Activated naive CD8-positive, alpha-beta T cell treated with anti-CD3 and anti-CD28 coated beads for 36 hours (primary cell): ENCODE measurements around the gene OSBPL5. TPM values are rescaled to one million over a fixed set of nuclear protein-coding genes. Genes with fewer than 3 reads are reported as not detected.

ENCODE experiments used
- DNase-seq: peaks from one replicate; pipeline ENCODE4 v3.0.0; 2021
- H3K27ac Mint-ChIP-seq: one replicate; pipeline ENCODE4 v1.8.0; 2022; ENCODE audit warnings: mild to moderate bottlenecking, moderate library complexity, mixed read lengths
- H3K27me3 Mint-ChIP-seq: one replicate; pipeline ENCODE4 v1.8.0; 2022; ENCODE audit warnings: mild to moderate bottlenecking, mixed read lengths
- H3K36me3 Mint-ChIP-seq: one replicate; pipeline ENCODE4 v1.8.0; 2021; ENCODE audit warnings: mild to moderate bottlenecking, mixed read lengths
- H3K4me1 Mint-ChIP-seq: one replicate; pipeline ENCODE4 v1.8.0; 2021; ENCODE audit warnings: mixed read lengths
- H3K4me3 Mint-ChIP-seq: one replicate; pipeline ENCODE4 v1.8.0; 2022; ENCODE audit warnings: mild to moderate bottlenecking, moderate library complexity, mixed read lengths
- H3K9me3 Mint-ChIP-seq: one replicate; pipeline ENCODE4 v1.8.0; 2022; ENCODE audit warnings: mixed read lengths
- total RNA-seq, 2 experiments: library from RNA; stranded (reverse); gene quantifications; one replicate each; pipeline ENCODE4 v1.2.3, GENCODE V29; 2021

Gene OSBPL5, protein sequence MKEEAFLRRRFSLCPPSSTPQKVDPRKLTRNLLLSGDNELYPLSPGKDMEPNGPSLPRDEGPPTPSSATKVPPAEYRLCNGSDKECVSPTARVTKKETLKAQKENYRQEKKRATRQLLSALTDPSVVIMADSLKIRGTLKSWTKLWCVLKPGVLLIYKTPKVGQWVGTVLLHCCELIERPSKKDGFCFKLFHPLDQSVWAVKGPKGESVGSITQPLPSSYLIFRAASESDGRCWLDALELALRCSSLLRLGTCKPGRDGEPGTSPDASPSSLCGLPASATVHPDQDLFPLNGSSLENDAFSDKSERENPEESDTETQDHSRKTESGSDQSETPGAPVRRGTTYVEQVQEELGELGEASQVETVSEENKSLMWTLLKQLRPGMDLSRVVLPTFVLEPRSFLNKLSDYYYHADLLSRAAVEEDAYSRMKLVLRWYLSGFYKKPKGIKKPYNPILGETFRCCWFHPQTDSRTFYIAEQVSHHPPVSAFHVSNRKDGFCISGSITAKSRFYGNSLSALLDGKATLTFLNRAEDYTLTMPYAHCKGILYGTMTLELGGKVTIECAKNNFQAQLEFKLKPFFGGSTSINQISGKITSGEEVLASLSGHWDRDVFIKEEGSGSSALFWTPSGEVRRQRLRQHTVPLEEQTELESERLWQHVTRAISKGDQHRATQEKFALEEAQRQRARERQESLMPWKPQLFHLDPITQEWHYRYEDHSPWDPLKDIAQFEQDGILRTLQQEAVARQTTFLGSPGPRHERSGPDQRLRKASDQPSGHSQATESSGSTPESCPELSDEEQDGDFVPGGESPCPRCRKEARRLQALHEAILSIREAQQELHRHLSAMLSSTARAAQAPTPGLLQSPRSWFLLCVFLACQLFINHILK
- 1 to 10 TPM; 6.6 to 7.3 TPM for total RNA-seq

DNA sequence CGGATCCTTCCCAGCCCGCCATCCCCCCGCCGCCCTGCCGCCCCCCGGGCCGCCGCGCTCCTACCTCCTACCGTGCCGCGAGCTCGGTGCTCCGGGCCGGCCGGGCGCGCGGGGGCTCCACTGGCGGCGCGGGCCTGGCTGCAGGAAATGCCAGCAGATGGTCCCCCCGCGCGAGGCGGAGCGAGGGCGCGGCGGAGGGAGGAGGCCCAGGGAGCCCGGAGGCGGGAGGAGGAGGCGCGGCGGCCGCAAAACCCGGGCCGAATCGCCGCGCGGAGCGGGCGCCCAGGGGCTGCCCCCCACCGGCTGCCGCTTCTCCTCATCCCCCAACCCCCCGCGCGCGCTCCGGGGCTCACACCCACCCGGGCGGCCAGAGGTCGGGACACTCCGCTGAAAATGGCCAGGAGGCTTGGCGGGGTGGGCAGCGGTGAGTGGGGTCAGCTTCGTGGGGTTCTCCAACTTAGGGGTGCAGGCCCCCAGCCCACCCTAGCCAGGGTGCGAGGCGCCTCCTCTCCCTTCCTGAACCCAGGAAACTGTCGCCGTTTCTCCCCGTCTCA is at the start of gene OSBPL5:
TSS of gene OSBPL5 (minus strand) at position 159 of the 554 bp plus-strand sequence. CDS start 36,162 bp downstream, outside the sequence.
- DNase-seq: peak; percentile 74
- Mint-ChIP-seq H3K27me3 (peaks cover 12% of the 10 kb centered on the region), H3K4me3 (peak within 1 kb of the TSS; percentile 73), H3K27ac (no peak within 1 kb of the TSS), H3K9me3 (no peaks in the 10 kb centered on the region), H3K4me1 (peaks cover 38% of the 10 kb centered on the region), H3K36me3 (no peaks in the 10 kb centered on the region)

DNA sequence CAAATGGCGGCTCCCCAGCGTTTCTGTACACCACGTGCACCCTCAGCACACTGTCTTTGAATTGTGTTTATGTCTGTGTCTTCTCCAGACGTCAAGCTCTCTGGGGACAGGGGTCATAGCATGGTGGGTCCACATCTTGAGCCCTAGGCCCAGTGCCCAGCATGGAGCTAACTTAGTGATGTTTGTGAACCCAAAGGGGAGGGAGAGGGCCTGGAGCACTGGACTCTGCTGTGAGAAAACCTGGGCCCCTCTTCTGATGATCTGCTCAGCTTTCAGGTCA is 49.2 kb upstream of the OSBPL5 start:
- peaks cover 9% of the 10 kb centered on the region for H3K27me3 Mint-ChIP-seq
- no peaks in the 10 kb centered on the region for H3K36me3 Mint-ChIP-seq
- H3K4me1 Mint-ChIP-seq: peaks cover 6% of the 10 kb centered on the region
- no peak overlapping the region for H3K4me3 Mint-ChIP-seq
- H3K9me3 Mint-ChIP-seq: peaks cover 7% of the 10 kb centered on the region
- DNase-seq: no peak
- no peak overlapping the region for H3K27ac Mint-ChIP-seq

DNA sequence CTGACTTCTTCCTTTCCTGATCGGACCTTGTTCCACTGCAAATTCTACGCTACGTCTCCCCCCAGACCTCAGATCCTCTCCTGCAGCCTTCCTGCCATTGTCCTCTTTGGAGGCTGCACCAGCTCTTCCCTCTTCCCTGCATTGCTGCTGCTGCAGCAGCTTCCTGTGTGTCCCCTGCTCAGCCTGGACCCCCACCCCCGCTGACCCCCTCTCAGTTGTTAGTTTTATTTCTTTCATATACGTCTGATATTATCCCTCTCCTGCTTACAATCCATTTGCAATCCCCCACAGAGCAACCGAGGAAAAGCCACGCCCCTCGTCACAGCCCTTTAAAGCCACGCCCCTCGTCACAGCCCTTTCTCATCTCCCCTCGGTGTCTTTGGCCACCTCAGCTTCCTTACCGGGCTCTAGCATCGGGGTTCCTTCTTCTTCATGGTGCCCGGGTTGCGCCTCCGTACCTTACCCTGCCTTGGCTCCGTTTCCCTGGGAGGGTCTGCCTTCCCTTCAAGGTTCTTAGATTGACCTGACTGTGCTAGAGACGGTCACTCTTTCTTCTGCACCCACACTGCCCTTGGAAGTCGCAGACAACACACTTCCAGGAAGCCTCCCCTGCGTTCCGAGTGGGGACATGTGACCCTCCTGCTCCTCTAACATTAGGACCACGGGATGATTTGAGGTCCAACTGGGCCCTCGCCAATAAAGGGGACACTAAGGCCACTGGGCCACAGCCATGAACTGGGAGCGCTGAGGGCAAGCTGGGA is 48.7 kb upstream of the OSBPL5 start:
- Mint-ChIP-seq H3K4me1 (peaks cover 6% of the 10 kb centered on the region), H3K27me3 (peaks cover 9% of the 10 kb centered on the region), H3K4me3 (no peak overlapping the region), H3K9me3 (peaks cover 7% of the 10 kb centered on the region), H3K36me3 (no peaks in the 10 kb centered on the region), H3K27ac (no peak overlapping the region)
- DNase-seq: no peak

DNA sequence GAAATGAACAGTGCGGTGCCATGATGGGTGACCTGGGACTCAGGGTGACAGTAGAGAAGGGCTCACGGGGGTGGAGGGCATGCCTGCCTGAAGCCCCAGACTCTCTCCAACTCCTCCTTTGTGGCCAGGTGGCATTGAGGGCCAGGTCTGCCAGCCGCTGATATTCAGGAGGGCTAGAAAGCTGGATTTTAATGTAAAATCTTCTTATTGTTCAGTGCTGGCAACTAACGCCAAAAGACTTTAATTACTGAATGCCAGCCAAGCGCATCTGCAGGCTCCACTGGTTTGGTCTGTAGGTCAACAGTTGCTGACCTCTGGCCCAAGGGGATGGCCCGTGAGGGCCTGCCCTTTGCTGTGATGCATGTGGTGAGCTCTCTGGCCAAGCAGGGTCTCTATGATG is 43.2 kb upstream of the OSBPL5 start:
- Mint-ChIP-seq H3K27ac (no peak overlapping the region), H3K4me3 (no peak overlapping the region), H3K9me3 (peaks cover 7% of the 10 kb centered on the region), H3K27me3 (peaks cover 4% of the 10 kb centered on the region), H3K36me3 (no peaks in the 10 kb centered on the region), H3K4me1 (no peaks in the 10 kb centered on the region)
- DNase-seq: no peak

DNA sequence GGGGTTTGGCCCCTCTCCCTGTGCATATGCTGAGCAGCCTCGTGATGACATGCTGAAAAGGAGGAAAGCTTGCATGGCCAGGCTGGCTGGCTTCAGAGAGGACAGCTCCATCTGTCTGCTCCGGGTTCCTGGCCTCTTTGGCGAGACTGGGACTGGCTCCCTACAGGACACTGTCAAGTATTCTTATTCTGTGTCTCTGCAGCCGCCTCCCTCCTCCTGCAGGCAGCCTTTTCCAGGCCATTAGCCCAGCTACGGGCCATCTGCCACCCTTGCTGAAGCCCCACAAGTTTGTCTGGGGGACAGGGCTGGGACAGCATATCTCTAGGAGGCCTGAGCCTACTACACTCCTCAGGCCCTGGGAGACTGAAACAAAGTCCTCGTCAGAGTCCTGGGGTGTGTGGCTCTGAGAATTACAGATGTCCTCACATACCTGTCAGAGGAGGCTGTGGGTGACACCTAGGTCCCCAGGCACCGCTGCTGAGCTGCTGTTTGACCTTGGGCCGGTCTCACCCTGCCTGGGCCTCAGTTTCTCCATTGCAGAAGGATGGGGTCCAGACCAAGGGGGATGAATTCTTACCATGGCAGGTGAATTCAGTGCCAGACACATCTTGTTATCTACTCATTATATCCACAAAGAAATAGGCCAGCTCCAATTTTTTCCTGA is 42.5 kb upstream of the OSBPL5 start:
- DNase-seq: no peak
- peaks cover 7% of the 10 kb centered on the region for H3K9me3 Mint-ChIP-seq
- no peak overlapping the region for H3K27ac Mint-ChIP-seq
- H3K4me3 Mint-ChIP-seq: no peak overlapping the region
- peaks cover under 1% of the 10 kb centered on the region for H3K4me1 Mint-ChIP-seq
- peaks cover 8% of the 10 kb centered on the region for H3K27me3 Mint-ChIP-seq
- H3K36me3 Mint-ChIP-seq: no peaks in the 10 kb centered on the region

DNA sequence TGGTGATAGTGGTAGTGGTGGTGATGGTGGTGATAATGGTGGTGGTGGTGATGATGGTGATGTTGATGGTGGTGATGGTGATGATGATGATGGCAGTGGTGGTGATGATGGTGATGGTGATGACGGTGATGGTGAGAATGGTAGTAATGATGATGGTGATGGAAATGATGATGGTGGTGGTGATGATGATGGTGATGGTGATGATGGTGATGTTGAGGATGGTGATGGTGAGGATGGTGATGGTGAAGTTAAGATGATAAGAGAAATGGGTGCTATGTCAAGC is 41.8 kb upstream of the OSBPL5 start:
- Mint-ChIP-seq H3K27me3 (peaks cover 10% of the 10 kb centered on the region), H3K9me3 (peaks cover 6% of the 10 kb centered on the region), H3K4me1 (peaks cover 3% of the 10 kb centered on the region), H3K4me3 (no peak overlapping the region), H3K36me3 (no peaks in the 10 kb centered on the region), H3K27ac (no peak overlapping the region)
- no peak for DNase-seq

DNA sequence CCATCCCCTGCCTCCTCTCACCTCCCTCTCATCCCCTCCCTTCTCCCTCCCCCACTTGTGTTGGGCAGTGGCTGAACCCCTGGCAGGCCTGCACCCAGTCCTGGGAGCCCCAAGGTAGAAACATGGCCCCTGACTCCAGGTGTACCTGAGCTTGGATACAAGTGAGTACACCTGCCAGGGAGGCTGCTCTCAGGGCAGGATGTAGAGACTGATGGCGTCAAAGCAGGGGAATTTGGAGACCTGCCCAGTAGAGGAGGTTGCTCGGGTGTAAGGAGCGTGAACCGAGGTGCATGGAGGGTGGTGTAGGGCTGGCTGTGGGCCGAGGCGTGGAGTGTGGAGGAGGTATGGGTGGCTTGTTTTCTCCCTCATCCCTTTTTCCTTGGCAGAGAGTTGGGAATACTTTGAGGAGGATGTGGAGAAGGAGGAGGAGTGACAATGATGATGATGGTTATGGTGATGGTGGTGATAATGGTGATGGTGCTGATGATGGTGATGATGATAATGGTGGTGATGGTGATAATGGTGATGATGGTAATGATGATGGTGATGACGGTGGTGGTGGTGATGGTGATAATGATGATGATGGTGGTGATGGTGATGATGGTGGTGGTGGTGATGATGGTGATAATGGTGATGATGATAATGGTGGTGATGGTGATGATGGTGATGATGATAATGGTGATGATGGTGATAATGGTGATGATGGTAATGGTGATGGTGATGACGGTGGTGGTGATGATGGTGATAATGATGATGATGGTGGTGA is 41.2 kb upstream of the OSBPL5 start:
- no peaks in the 10 kb centered on the region for H3K36me3 Mint-ChIP-seq
- peaks cover 3% of the 10 kb centered on the region for H3K4me1 Mint-ChIP-seq
- no peak overlapping the region for H3K27ac Mint-ChIP-seq
- no peak for DNase-seq
- peaks cover under 1% of the 10 kb centered on the region for H3K9me3 Mint-ChIP-seq
- no peak overlapping the region for H3K4me3 Mint-ChIP-seq
- peaks cover 7% of the 10 kb centered on the region for H3K27me3 Mint-ChIP-seq

DNA sequence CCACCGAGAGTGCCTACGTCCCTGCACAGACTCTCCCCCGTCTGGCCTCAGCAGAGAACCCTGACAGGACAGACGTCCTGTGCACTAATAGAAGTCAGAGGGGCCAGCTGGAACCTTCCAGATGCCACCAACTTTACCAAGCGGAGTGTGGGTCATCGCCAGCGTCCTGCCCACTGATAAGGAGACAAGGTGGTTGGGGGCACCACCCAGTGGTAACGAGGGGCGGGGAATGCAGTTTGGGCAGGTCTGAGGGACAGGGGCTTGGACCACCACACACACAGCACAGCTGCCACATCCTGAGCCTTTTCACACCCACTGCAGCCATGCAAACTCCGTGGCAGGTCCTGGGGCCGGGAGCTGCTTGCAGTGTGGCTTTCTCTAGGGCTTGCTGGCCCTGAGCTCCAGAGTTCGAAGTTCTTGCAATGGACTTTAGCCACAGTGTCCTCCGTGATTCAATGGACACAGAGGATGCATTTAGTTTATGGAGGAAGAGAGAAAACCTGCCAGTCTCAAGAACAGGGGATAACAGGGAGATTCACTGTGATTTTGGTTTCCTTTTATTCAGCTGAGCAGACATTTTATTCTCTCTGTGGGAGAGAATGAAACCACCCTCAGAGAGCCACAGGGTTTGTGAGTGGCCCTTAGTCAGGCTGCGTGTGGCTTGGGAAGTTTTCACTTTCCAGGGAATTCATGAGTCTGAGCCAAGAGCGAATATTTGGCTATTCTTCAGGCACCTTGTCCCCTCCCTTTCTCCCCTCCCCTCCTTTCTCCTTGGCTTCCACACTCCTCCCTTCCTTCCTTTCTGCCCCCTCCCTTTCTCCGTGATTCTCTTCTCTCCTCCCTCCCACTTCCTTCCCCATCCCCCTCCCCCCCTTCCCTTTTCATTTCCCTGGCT is 40.4 kb upstream of the OSBPL5 start:
- Mint-ChIP-seq H3K4me3 (no peak overlapping the region), H3K27me3 (peaks cover 7% of the 10 kb centered on the region), H3K27ac (no peak overlapping the region), H3K9me3 (no peaks in the 10 kb centered on the region), H3K36me3 (no peaks in the 10 kb centered on the region), H3K4me1 (peaks cover 3% of the 10 kb centered on the region)
- no peak for DNase-seq

DNA sequence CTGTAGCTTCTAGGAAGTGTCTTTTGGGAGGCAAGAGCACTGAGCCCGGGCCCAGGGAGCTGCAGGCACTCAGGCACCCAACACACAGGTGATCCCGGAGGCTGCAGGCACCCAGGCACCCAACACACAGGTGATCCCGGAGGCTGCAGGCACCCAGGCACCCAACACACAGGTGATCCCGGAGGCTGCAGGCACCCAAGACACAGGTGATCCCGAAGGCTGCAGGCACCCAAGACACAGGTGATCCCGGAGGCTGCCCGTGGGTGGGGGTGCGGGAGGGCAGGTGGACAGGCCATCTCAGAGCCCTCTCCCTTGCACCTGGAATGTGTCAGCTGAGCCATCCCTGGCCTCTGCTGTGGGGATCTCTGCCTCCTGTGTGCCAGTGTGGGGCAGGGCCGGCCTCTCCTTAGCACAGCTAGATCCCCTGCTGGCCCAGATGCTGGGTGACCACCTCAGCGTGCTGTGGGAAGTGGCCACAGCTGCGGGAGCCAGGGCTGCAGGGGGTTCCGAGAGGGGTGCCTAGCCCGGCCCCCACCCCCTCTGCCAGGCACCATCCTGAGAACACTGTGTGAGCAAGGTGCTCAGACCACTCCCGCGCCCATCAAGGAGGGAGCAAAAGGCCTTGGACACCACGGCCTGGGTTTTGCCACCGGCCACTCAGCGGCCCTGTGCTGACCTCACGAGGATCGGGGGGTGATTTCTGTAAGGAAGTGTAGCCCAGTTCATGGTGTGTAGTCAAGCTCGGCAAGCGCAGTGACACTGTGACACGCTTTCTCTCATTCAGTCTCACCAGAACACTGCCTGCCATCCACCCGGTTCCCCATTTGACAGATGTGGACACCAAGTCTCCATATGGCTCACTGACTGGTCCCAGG is 39.3 kb upstream of the OSBPL5 start:
- H3K4me1 Mint-ChIP-seq: peaks cover 3% of the 10 kb centered on the region
- H3K9me3 Mint-ChIP-seq: no peaks in the 10 kb centered on the region
- no peaks in the 10 kb centered on the region for H3K36me3 Mint-ChIP-seq
- H3K27ac Mint-ChIP-seq: no peak overlapping the region
- no peak overlapping the region for H3K4me3 Mint-ChIP-seq
- peaks cover 10% of the 10 kb centered on the region for H3K27me3 Mint-ChIP-seq
- no peak for DNase-seq

DNA sequence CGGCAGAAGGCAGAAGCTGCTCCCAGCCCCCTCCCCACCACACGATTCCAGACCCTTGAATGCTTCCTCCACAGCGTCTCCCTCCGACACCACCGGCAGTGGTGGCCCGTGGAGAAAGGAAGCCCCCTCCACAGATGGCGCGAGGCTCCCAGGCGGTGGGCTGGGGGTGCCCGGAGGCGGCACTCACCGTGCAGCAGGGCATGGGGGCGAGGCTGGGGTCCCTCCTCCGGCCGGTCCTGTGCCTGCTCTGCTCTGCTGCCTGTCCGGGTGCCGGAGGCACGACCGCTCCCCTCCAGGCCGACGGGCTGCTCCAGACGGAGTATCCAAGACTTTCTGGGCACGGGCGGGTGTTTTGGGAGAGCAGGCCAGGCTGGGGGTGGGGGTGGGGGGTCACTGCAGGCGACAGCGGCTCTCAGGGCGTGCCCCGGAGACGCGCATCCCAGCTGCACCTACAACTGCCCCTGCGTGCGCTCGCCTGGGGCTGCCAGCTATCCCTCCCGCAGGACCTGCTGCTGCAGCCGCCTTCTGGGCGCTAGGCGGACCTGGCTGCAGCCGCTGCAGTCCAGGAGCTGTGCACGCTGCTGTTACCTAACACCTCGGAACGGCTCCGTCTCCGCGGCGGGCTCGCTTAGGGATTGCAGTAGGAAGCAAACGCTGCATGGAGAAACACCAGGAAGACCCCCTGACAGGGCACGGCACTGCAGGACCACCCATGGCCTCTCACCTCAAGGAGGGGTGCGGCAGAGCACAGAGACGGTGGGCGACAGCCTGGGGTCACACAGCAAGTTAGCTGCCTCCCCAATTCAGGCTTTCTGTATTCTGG is 38.3 kb upstream of the OSBPL5 start:
- H3K27me3 Mint-ChIP-seq: peaks cover 10% of the 10 kb centered on the region
- no peak for DNase-seq

DNA sequence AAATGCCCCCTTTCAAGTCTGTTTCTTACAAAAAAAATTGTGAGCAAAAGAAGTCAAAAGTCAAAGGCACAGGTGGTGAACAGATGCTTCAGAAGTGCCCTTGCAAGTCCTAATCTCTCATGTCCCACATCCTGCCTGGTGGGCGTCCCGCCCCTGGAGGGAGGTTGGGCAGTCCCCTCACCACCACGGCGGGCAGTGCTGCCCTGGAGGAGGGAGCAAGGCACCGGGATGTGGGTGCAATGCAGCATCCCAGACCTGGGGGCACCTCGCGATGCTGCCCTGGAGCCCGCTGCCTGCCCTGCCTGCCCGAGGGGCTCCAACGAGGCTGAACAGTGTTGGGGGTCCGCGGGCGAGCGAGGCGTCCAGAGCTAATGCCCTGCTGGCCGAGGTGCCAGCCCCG is 37.6 kb upstream of the OSBPL5 start:
- DNase-seq: no peak
- Mint-ChIP-seq H3K27ac (no peak overlapping the region), H3K4me1 (peaks cover 3% of the 10 kb centered on the region), H3K4me3 (no peak overlapping the region), H3K9me3 (no peaks in the 10 kb centered on the region), H3K27me3 (peaks cover 10% of the 10 kb centered on the region), H3K36me3 (no peaks in the 10 kb centered on the region)

More for the DNA sequence above, 38.3 kb upstream of the OSBPL5 start:
- Mint-ChIP-seq H3K27ac (no peak overlapping the region), H3K4me3 (no peak overlapping the region), H3K4me1 (peaks cover 3% of the 10 kb centered on the region), H3K9me3 (no peaks in the 10 kb centered on the region), H3K36me3 (no peaks in the 10 kb centered on the region)

DNA sequence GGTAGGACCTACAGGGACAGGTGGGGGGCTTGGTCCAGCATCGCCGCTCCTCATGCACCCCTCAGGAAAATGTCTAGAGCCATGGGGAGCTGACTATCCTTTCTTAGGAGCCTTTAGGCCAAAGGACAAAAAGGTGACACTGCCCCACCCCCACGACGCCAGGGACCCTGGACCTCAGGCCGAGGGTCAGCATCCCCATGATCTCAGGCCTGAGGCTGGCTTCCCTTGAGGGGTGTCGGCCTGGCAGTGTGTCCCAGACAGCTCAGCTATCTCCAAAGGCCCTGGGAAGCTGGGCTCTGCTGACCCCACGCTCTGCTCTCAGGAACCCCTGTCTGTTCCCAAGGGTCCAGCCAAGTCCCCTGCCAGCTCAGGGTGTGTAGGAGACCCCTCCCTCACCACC is 37.2 kb upstream of the OSBPL5 start:
- peaks cover 10% of the 10 kb centered on the region for H3K27me3 Mint-ChIP-seq
- no peaks in the 10 kb centered on the region for H3K9me3 Mint-ChIP-seq
- no peaks in the 10 kb centered on the region for H3K36me3 Mint-ChIP-seq
- no peak overlapping the region for H3K4me3 Mint-ChIP-seq
- DNase-seq: no peak
- H3K27ac Mint-ChIP-seq: no peak overlapping the region
- H3K4me1 Mint-ChIP-seq: peaks cover 3% of the 10 kb centered on the region
